GM12878 (cell line): Measurements from ENCODE around the gene COL5A1. TPM values are rescaled to one million over a fixed set of nuclear protein-coding genes. Genes with fewer than 3 reads are reported as not detected.

Source experiments
- ATAC-seq: fragments of 200-7000 bp; cut with Tn5 transposase; 3 replicates; pipeline ENCODE4 v1.9.1; 2020; ENCODE audit warnings: mild to moderate bottlenecking, moderate library complexity
- BruUV-seq: library from RNA; stranded (reverse); fragments of 400-500 nt; replicated peaks from 2 replicates; lab custom pipeline; 2021; lab: Mats Ljungman, UMichigan
- CTCF ChIA-PET: fragments of 300-600 bp; sonication (Branson Sonifier 250); formaldehyde crosslinking; extraction: SDS; loops from one replicate; lab custom pipeline; 2021; ENCODE audit warnings: inconsistent platforms; lab: Yijun Ruan, JAX
- POLR2A ChIA-PET: fragments of 350-600 bp; formaldehyde crosslinking; extraction: SDS; loops from one replicate; lab custom pipeline; 2021; ENCODE audit warnings: inconsistent platforms; lab: Charles Lee
- RAD21 ChIA-PET: fragments of 300-600 bp; sonication (Branson Sonifier 250); formaldehyde crosslinking; loops from one replicate; lab custom pipeline; 2023; ENCODE audit warnings: antibody characterized with exemption; ENCODE audit not compliant: unreplicated experiment; lab: Charles Lee
- SMC1A ChIA-PET: fragments of 300-600 bp; sonication (Branson Sonifier 250); formaldehyde crosslinking; loops from one replicate; lab custom pipeline; 2023; ENCODE audit not compliant: unreplicated experiment, uncharacterized antibody; lab: Charles Lee
- DNase-seq: peaks from one replicate; pipeline ENCODE4 v3.0.0-alpha.2; 2011; ENCODE audit warnings: low read depth, low spot score
- FAIRE-seq: peaks from 3 replicates; lab custom pipeline; 2011; peaks lifted over from hg19 to GRCh38; lab: Jason Lieb, UNC
- H2AFZ ChIP-seq: 2 replicates; pipeline ENCODE4 v1.6.0; 2011; ENCODE audit warnings: low read depth, low read length, control low read depth; ENCODE audit not compliant: control insufficient read depth
- H3K27ac ChIP-seq: 2 replicates; pipeline ENCODE4 v1.5.1; 2011; ENCODE audit warnings: control low read depth; ENCODE audit not compliant: control insufficient read depth, insufficient read depth
- H3K27me3 ChIP-seq, 2 experiments: replicated peaks in 1 of 2; 2 replicates each; pipeline versions ENCODE4 v1.6.0 to v1.6.1; 2011; ENCODE audit warnings: low read length in 1 of 2; ENCODE audit not compliant: control insufficient read depth in 2 of 2, insufficient read depth in 2 of 2
- H3K36me3 ChIP-seq, 2 experiments: 2 replicates each; pipeline ENCODE4 v1.5.1; 2011; ENCODE audit warnings: low read length in 1 of 2; ENCODE audit not compliant: control insufficient read depth in 2 of 2, insufficient read depth in 2 of 2
- H3K4me1 ChIP-seq: 2 replicates; pipeline ENCODE4 v1.6.1; 2011; ENCODE audit warnings: mild to moderate bottlenecking, low read length, moderate library complexity, mixed read lengths; ENCODE audit not compliant: control insufficient read depth, insufficient read depth
- H3K4me2 ChIP-seq: 2 replicates; pipeline ENCODE4 v1.6.0; 2011; ENCODE audit warnings: control low read depth; ENCODE audit not compliant: control insufficient read depth, insufficient read depth
- H3K4me3 ChIP-seq: fragments of 200-600 bp; sonication (generic); 2 replicates; pipeline ENCODE4 v1.5.1; 2016
- H3K79me2 ChIP-seq: 2 replicates; pipeline ENCODE4 v1.6.0; 2011; ENCODE audit warnings: low read length; ENCODE audit not compliant: control insufficient read depth, insufficient read depth
- H3K9ac ChIP-seq: 2 replicates; pipeline ENCODE4 v1.8.0; 2011; ENCODE audit warnings: low read length, control low read depth, mixed read lengths; ENCODE audit not compliant: control insufficient read depth, insufficient read depth
- H3K9me3 ChIP-seq: replicated peaks from 3 replicates; pipeline ENCODE4 v1.5.1; 2011; ENCODE audit warnings: mild to moderate bottlenecking, low read length; ENCODE audit not compliant: control insufficient read depth, insufficient read depth
- H4K20me1 ChIP-seq: 2 replicates; pipeline ENCODE4 v1.6.0; 2011; ENCODE audit not compliant: control insufficient read depth, insufficient read depth
- CBFB ChIP-seq: IDR thresholded peaks from 2 replicates; pipeline ENCODE4 v1.6.1; 2016; ENCODE audit warnings: antibody characterized with exemption, low read depth
- CEBPB ChIP-seq, 2 experiments: fragments of 150-350 bp in 1 of 2; IDR thresholded peaks; 2 replicates each; pipeline ENCODE4 v1.6.1; 2012 to 2014; ENCODE audit warnings: low read depth in 2 of 2, low read length in 2 of 2, borderline replicate concordance in 1 of 2, inconsistent platforms in 1 of 2
- CHD4 ChIP-seq: fragments of 200-600 bp; sonication (generic); IDR thresholded peaks from 2 replicates; pipeline ENCODE4 v1.6.1; 2016; ENCODE audit warnings: mild to moderate bottlenecking
- EZH2 ChIP-seq: IDR thresholded peaks from 2 replicates; pipeline ENCODE4 v1.6.1; 2012; ENCODE audit warnings: low read depth, mild to moderate bottlenecking, control low read depth, inconsistent platforms, low read length, borderline replicate concordance; ENCODE audit not compliant: control insufficient read depth
- STAT1 ChIP-seq: fragments of 450-650 bp; conservative IDR thresholded peaks from 2 replicates; pipeline ENCODE4 v1.6.1; 2014; ENCODE audit warnings: antibody characterized with exemption, mild to moderate bottlenecking
- WGBS: methylation state at CpG from one replicate; pipeline ENCODE4 v1.1.6; 2016; ENCODE audit warnings: low lambda C conversion rate; ENCODE audit not compliant: insufficient replicate concordance, insufficient coverage; ENCODE audit errors: missing lambda C conversion rate; 5-methylcytosine and 5-hydroxymethylcytosine counted together
- in situ Hi-C: fragments of 300-500 bp; cut with MboI; formaldehyde crosslinking; loops from 9 replicates; pipeline ENCODE4 v1.14.3; 2018; ENCODE audit warnings: mixed read lengths
- intact Hi-C: fragments of 100-400 bp; cut with micrococcal nuclease; formaldehyde crosslinking; loops from one replicate; pipeline ENCODE4 v1.14.2; 2022; ENCODE audit not compliant: unreplicated experiment
- polyA plus RNA-seq, 11 experiments: library from polyadenylated mRNA; depleted of rRNA in 4 of 11; unstranded in 6 of 11; stranded (reverse) in 5 of 11; fragments of >200 nt; fragmentation: Nextera tagmentation in 4 of 11; fragmentation: Illumina TruSeq in 1 of 11; extraction: Ambion mirVana in 4 of 11; extraction: Trizol in 1 of 11; gene quantifications; 1 replicate in 1 of 11; 2 replicates in 10 of 11; pipeline versions ENCODE4 v1.2.1 to v1.2.3, GENCODE V29; 2011 to 2016; ENCODE audit warnings: inconsistent platforms in 2 of 11, missing spikeins in 2 of 11, low read depth in 1 of 11
- total RNA-seq, 4 experiments: library from RNA; depleted of rRNA in 3 of 4; stranded (reverse); fragments of >200 nt in 3 of 4; fragmentation: Illumina TruSeq in 1 of 4; extraction: Trizol in 1 of 4; gene quantifications; 2 replicates each; pipeline versions ENCODE4 v1.2.1 to v1.2.3, GENCODE V29; 2013 to 2021
- TF ChIP-seq, protein P1 (sequence below): fragments of 450-650 bp; IDR thresholded peaks from 2 replicates; pipeline ENCODE4 v1.6.1; 2017; ENCODE audit warnings: mild to moderate bottlenecking, moderate library complexity
- TF ChIP-seq, protein P2 (sequence below): fragments of 450-650 bp; formaldehyde crosslinking; IDR thresholded peaks from 2 replicates; pipeline ENCODE4 v1.4.0; 2020; ENCODE audit warnings: mild to moderate bottlenecking, moderate library complexity
- TF ChIP-seq, protein P3 (sequence below): fragments of 150-350 bp; IDR thresholded peaks from 2 replicates; pipeline ENCODE4 v1.6.1; 2014; ENCODE audit warnings: mild to moderate bottlenecking, low read depth, low read length

Gene COL5A1
- total and polyA plus RNA-seq, 10 of the 15 experiments (the other 5 are each of a cell fraction or from before 2014, with no cell fraction given) = under 0.01 to 0.15 (median 0.13) TPM; not detected in 4

DNA sequence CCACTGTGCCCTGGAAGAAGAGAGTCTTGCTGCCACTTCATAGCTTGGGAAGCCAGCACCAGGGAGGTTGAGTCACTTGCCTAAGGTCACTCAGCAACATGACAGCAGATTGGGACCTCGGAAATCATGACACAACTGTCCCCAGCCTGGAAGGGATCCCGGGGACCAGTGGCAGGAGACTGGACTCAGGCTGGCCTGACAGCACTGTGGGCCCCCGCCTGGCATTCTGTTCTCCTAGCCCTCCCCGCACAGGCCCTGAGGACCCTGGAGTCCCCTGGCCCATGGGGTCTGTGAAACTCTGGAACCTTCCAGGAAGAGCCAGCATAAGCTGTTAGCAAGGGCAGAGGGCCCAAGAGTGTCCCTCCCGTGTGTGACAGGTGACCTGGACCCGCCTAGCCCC is 64.9 kb downstream of the COL5A1 start:
- WGBS = 2% methylated on average over 6 of the region's 6 CpGs
- no TSS peak for BruUV-seq
- CTCF ChIA-PET = interaction anchor here (0.8 kb wide), 1 partner anchor 17 kb away, joined by 3 read pairs; no protein-coding TSS in a partner anchor

More for the DNA sequence above, 64.9 kb downstream of the COL5A1 start:
- no peaks in the 10 kb centered on the region for H3K36me3 ChIP-seq
- intact Hi-C loops = no loop called here
- no peak overlapping the region for H2AFZ ChIP-seq
- ATAC-seq (no peak), FAIRE-seq (no peak), DNase-seq (no peak)
- no peaks in the 10 kb centered on the region for H3K4me1 ChIP-seq
- TF ChIP-seq EZH2 = no peak
- TF ChIP-seq, protein P1, sequence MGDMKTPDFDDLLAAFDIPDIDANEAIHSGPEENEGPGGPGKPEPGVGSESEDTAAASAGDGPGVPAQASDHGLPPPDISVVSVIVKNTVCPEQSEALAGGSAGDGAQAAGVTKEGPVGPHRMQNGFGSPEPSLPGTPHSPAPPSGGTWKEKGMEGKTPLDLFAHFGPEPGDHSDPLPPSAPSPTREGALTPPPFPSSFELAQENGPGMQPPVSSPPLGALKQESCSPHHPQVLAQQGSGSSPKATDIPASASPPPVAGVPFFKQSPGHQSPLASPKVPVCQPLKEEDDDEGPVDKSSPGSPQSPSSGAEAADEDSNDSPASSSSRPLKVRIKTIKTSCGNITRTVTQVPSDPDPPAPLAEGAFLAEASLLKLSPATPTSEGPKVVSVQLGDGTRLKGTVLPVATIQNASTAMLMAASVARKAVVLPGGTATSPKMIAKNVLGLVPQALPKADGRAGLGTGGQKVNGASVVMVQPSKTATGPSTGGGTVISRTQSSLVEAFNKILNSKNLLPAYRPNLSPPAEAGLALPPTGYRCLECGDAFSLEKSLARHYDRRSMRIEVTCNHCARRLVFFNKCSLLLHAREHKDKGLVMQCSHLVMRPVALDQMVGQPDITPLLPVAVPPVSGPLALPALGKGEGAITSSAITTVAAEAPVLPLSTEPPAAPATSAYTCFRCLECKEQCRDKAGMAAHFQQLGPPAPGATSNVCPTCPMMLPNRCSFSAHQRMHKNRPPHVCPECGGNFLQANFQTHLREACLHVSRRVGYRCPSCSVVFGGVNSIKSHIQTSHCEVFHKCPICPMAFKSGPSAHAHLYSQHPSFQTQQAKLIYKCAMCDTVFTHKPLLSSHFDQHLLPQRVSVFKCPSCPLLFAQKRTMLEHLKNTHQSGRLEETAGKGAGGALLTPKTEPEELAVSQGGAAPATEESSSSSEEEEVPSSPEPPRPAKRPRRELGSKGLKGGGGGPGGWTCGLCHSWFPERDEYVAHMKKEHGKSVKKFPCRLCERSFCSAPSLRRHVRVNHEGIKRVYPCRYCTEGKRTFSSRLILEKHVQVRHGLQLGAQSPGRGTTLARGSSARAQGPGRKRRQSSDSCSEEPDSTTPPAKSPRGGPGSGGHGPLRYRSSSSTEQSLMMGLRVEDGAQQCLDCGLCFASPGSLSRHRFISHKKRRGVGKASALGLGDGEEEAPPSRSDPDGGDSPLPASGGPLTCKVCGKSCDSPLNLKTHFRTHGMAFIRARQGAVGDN = no peak
- no peak for TF ChIP-seq STAT1
- TF ChIP-seq, protein P2, sequence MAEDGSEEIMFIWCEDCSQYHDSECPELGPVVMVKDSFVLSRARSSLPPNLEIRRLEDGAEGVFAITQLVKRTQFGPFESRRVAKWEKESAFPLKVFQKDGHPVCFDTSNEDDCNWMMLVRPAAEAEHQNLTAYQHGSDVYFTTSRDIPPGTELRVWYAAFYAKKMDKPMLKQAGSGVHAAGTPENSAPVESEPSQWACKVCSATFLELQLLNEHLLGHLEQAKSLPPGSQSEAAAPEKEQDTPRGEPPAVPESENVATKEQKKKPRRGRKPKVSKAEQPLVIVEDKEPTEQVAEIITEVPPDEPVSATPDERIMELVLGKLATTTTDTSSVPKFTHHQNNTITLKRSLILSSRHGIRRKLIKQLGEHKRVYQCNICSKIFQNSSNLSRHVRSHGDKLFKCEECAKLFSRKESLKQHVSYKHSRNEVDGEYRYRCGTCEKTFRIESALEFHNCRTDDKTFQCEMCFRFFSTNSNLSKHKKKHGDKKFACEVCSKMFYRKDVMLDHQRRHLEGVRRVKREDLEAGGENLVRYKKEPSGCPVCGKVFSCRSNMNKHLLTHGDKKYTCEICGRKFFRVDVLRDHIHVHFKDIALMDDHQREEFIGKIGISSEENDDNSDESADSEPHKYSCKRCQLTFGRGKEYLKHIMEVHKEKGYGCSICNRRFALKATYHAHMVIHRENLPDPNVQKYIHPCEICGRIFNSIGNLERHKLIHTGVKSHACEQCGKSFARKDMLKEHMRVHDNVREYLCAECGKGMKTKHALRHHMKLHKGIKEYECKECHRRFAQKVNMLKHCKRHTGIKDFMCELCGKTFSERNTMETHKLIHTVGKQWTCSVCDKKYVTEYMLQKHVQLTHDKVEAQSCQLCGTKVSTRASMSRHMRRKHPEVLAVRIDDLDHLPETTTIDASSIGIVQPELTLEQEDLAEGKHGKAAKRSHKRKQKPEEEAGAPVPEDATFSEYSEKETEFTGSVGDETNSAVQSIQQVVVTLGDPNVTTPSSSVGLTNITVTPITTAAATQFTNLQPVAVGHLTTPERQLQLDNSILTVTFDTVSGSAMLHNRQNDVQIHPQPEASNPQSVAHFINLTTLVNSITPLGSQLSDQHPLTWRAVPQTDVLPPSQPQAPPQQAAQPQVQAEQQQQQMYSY = no peak
- TF ChIP-seq CEBPB (IDR thresholded peaks at IDR 0.05; ENCODE audit: borderline replicate concordance in 1 of 2, low read depth in 2 of 2, low read length in 2 of 2) = no peak
- TF ChIP-seq, protein P3, sequence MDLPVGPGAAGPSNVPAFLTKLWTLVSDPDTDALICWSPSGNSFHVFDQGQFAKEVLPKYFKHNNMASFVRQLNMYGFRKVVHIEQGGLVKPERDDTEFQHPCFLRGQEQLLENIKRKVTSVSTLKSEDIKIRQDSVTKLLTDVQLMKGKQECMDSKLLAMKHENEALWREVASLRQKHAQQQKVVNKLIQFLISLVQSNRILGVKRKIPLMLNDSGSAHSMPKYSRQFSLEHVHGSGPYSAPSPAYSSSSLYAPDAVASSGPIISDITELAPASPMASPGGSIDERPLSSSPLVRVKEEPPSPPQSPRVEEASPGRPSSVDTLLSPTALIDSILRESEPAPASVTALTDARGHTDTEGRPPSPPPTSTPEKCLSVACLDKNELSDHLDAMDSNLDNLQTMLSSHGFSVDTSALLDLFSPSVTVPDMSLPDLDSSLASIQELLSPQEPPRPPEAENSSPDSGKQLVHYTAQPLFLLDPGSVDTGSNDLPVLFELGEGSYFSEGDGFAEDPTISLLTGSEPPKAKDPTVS = no peak
- no peak for TF ChIP-seq CBFB
- TF ChIP-seq CHD4 = no peak
- RAD21 ChIA-PET = no interaction called here
- no peaks in the 10 kb centered on the region for H3K79me2 ChIP-seq
- SMC1A ChIA-PET = no interaction called here
- H3K4me2 ChIP-seq = no peak overlapping the region
- H3K4me3 ChIP-seq = no peak overlapping the region
- H3K27ac ChIP-seq = no peak overlapping the region
- POLR2A ChIA-PET = no interaction called here
- in situ Hi-C loops = no loop called here
- no peak overlapping the region for H3K9ac ChIP-seq
- H4K20me1 ChIP-seq = no peaks in the 10 kb centered on the region
- H3K27me3 ChIP-seq = no peaks in the 10 kb centered on the region; a peak in 1 of 4 replicates
- no peaks in the 10 kb centered on the region for H3K9me3 ChIP-seq
